Osteoblast (primary cell): ENCODE results near the gene PARD3B. TPM values are rescaled to one million over a fixed set of nuclear protein-coding genes. Genes with fewer than 3 reads are reported as not detected.

ENCODE experiments used
- DNase-seq: peaks from one replicate; pipeline ENCODE4 v3.0.0; 2011; ENCODE audit warnings: low spot score, mixed read lengths; ENCODE audit not compliant: insufficient read length; ENCODE audit errors: missing footprints
- H2AFZ ChIP-seq: 2 replicates; pipeline ENCODE4 v1.6.0; 2011; ENCODE audit warnings: mild to moderate bottlenecking, low read length
- H3K27ac ChIP-seq: 2 replicates; pipeline ENCODE4 v1.5.1; 2011; ENCODE audit warnings: mild to moderate bottlenecking, low read depth, low read length, moderate library complexity
- H3K27me3 ChIP-seq: 2 replicates; pipeline ENCODE4 v1.6.0; 2012; ENCODE audit warnings: mild to moderate bottlenecking, control low read depth, inconsistent platforms, low read length, moderate library complexity; ENCODE audit not compliant: insufficient read depth
- H3K36me3 ChIP-seq: 2 replicates; pipeline ENCODE4 v1.5.1; 2011; ENCODE audit warnings: mild to moderate bottlenecking, low read length, control low read depth, moderate library complexity; ENCODE audit not compliant: insufficient read depth
- H3K4me1 ChIP-seq: 2 replicates; pipeline ENCODE4 v1.5.1; 2011; ENCODE audit warnings: mild to moderate bottlenecking, low read length, control low read depth, moderate library complexity; ENCODE audit not compliant: insufficient read depth
- H3K4me2 ChIP-seq: 2 replicates; pipeline ENCODE4 v1.6.0; 2011; ENCODE audit warnings: mild to moderate bottlenecking, low read length; ENCODE audit not compliant: insufficient read depth
- H3K4me3 ChIP-seq: fragments of 200-600 bp; sonication (generic); 3 replicates; pipeline ENCODE4 v1.5.1; 2012; ENCODE audit warnings: mild to moderate bottlenecking, low read length, inconsistent platforms; ENCODE audit not compliant: insufficient read depth
- H3K79me2 ChIP-seq: 2 replicates; pipeline ENCODE4 v1.6.0; 2012; ENCODE audit warnings: mild to moderate bottlenecking, low read length, control low read depth, inconsistent platforms; ENCODE audit not compliant: insufficient read depth
- H3K9me3 ChIP-seq: 2 replicates; pipeline ENCODE4 v1.5.1; 2011; ENCODE audit warnings: low read depth, low read length, control low read depth
- H4K20me1 ChIP-seq: 2 replicates; pipeline ENCODE4 v1.6.0; 2012; ENCODE audit warnings: mild to moderate bottlenecking, low read length, control low read depth; ENCODE audit not compliant: insufficient read depth
- CTCF ChIP-seq: IDR thresholded peaks from 2 replicates; pipeline ENCODE4 v1.5.1; 2011; ENCODE audit warnings: mild to moderate bottlenecking, low read depth, low read length, moderate library complexity; ENCODE audit errors: extremely low read depth
- total RNA-seq: library from RNA; depleted of rRNA; stranded (reverse); fragments of >200 nt; gene quantifications from 2 replicates; pipeline ENCODE4 v1.2.3, GENCODE V29; 2012

The PARD3B gene
- total RNA-seq, 1 donor = 22.4 TPM

- no peak overlapping the region for H3K27ac ChIP-seq
- no peaks in the 10 kb centered on the region for H4K20me1 ChIP-seq
- H3K4me3 ChIP-seq = no peak overlapping the region
- no peak overlapping the region for H3K4me2 ChIP-seq
- no peaks in the 10 kb centered on the region for H3K27me3 ChIP-seq
- H3K4me1 ChIP-seq = peaks cover 7% of the 10 kb centered on the region
- H3K79me2 ChIP-seq = no peaks in the 10 kb centered on the region
- no peak for DNase-seq
- no peaks in the 10 kb centered on the region for H3K36me3 ChIP-seq
- no peak overlapping the region for H2AFZ ChIP-seq
- no peak for TF ChIP-seq CTCF
- no peaks in the 10 kb centered on the region for H3K9me3 ChIP-seq
Measured at GRCh38 chr2:204655626-204656025, 110.4 kb downstream of the PARD3B start.

GRCh38 chr2:204657024-204657423 lies 111.7 kb downstream of the PARD3B start:
- Histone ChIP-seq H2AFZ (no peak overlapping the region), H4K20me1 (no peaks in the 10 kb centered on the region), H3K4me1 (peaks cover 7% of the 10 kb centered on the region), H3K27ac (no peak overlapping the region), H3K9me3 (no peaks in the 10 kb centered on the region), H3K36me3 (no peaks in the 10 kb centered on the region), H3K4me3 (no peak overlapping the region), H3K79me2 (no peaks in the 10 kb centered on the region), H3K4me2 (no peak overlapping the region), H3K27me3 (no peaks in the 10 kb centered on the region)
- DNase-seq = no peak
- no peak for TF ChIP-seq CTCF

DNA sequence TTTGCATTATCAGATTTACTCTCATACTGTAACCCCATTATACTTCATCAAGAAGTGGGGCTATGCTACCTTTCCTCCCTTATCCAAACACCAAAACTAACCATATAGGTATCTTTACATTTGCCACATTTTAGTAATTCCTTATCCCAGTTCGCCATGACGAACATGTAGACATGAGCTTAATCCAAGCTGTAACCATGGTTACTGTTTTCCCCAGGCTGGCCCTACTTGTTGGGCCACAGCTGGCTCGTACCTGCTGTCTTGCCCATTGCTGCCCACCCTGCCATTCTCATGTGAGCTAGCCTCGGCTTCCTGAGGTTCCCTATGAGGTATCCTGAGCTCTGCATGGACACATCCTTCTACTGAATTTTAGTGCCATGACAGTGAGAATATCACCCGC lies 117.7 kb downstream of the PARD3B start:
- TF ChIP-seq CTCF = no peak
- H3K4me3 ChIP-seq = no peak overlapping the region
- no peak overlapping the region for H3K4me2 ChIP-seq
- no peak for DNase-seq
- H3K79me2 ChIP-seq = no peaks in the 10 kb centered on the region
- H3K9me3 ChIP-seq = no peaks in the 10 kb centered on the region
- H4K20me1 ChIP-seq = no peaks in the 10 kb centered on the region
- H3K36me3 ChIP-seq = no peaks in the 10 kb centered on the region
- H3K27me3 ChIP-seq = no peaks in the 10 kb centered on the region
- H3K4me1 ChIP-seq = peaks cover 19% of the 10 kb centered on the region
- H3K27ac ChIP-seq = no peak overlapping the region
- no peak overlapping the region for H2AFZ ChIP-seq

- Histone ChIP-seq H3K36me3 (no peaks in the 10 kb centered on the region), H3K4me2 (no peak overlapping the region)
Measured at GRCh38 chr2:204663816-204664425, 118.6 kb downstream of the PARD3B start.

More at GRCh38 chr2:204663816-204664425, 118.6 kb downstream of the PARD3B start:
- H3K27ac ChIP-seq = peak overlapping the region; percentile 87
- no peaks in the 10 kb centered on the region for H3K79me2 ChIP-seq
- DNase-seq = no peak
- H2AFZ ChIP-seq = no peak overlapping the region
- H3K27me3 ChIP-seq = no peaks in the 10 kb centered on the region
- H4K20me1 ChIP-seq = no peaks in the 10 kb centered on the region
- H3K9me3 ChIP-seq = no peaks in the 10 kb centered on the region
- no peak for TF ChIP-seq CTCF
- no peak overlapping the region for H3K4me3 ChIP-seq
- H3K4me1 ChIP-seq = peaks cover 19% of the 10 kb centered on the region
